ENCODE measurements around the gene SAFB. TPM values are rescaled to one million over a fixed set of nuclear protein-coding genes. Genes with fewer than 3 reads are reported as not detected.

SAFB gene
- total and polyA plus RNA-seq, 12 donors, result 42.8 to 72.5 (median 50.2) TPM

DNA sequence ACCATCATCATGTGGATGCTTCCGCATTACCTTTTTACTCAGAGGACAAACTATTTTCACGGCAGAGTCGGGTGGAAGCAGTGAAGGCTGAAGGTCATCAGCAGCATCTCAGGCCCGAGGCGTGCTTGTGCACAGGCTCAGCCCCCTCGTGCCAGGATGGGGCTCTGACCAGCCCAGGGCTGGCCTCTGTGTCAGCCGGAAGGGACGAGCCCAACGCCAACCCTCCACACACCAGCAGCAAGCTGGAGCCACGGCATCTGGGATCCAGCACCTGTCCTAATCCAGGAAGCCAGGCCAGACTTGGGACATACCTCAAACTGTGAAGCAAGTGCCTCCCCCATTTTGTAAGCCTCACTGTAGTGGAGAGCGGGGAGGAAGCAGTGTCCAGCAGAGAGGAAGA is 46.3 kb downstream of the SAFB start:
- WGBS, 2 donors, result 81 to 85% methylated on average over 11 of the region's 11 CpGs
- Histone ChIP-seq H3K36me3 (peaks cover 5 to 78% (median 58%) of the 10 kb centered on the region in 9 donors), H3K27ac (no peak overlapping the region), H3K4me3 (no peak overlapping the region), H3K4me1 (no peaks in the 10 kb centered on the region), H3K9me3 (no peaks in the 10 kb centered on the region), H3K27me3 (no peaks in the 10 kb centered on the region)
- TF ChIP-seq, protein P1, sequence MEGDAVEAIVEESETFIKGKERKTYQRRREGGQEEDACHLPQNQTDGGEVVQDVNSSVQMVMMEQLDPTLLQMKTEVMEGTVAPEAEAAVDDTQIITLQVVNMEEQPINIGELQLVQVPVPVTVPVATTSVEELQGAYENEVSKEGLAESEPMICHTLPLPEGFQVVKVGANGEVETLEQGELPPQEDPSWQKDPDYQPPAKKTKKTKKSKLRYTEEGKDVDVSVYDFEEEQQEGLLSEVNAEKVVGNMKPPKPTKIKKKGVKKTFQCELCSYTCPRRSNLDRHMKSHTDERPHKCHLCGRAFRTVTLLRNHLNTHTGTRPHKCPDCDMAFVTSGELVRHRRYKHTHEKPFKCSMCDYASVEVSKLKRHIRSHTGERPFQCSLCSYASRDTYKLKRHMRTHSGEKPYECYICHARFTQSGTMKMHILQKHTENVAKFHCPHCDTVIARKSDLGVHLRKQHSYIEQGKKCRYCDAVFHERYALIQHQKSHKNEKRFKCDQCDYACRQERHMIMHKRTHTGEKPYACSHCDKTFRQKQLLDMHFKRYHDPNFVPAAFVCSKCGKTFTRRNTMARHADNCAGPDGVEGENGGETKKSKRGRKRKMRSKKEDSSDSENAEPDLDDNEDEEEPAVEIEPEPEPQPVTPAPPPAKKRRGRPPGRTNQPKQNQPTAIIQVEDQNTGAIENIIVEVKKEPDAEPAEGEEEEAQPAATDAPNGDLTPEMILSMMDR (IDR thresholded peaks at IDR 0.05), result no peak
- ATAC-seq (peak in 2 of 8 donors; percentile 6 to 22), DNase-seq (no peak)
- intact Hi-C loops (cut with DNase I), result no loop called here

DNA sequence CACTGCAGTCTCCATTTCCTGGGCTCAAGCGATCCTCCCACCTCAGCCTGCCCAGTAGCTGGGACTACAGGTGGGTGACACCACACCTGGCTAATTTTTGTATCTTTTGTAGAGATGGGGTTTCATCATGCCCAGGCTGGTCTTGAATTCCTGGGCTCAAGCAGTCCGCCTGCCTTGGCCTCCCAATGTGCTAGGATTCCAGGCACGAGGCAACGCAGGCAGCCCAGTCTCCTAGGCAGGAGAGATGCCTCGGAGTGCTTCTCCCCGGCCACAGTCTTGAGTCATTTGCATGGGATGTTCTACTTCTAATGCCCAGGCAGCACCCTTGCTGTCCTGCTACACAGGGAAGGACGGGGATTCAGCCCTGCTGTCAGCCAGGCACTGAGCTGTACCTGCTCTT is 48.7 kb downstream of the SAFB start:
- Histone ChIP-seq H3K4me3 (no peak overlapping the region), H3K27me3 (no peaks in the 10 kb centered on the region), H3K4me1 (peaks cover 0 to 16% (median 6%) of the 10 kb centered on the region in 9 donors), H3K27ac (no peak overlapping the region), H3K36me3 (peaks cover 0 to 54% (median 34%) of the 10 kb centered on the region in 9 donors), H3K9me3 (no peaks in the 10 kb centered on the region)
- intact Hi-C loops (cut with DNase I), result no loop called here
- 95% methylated on average over 7 of the region's 7 CpGs for WGBS, 2 donors
- DNase-seq (no peak), ATAC-seq (no peak)
- TF ChIP-seq, protein P1 (IDR thresholded peaks at IDR 0.05), result no peak

DNA sequence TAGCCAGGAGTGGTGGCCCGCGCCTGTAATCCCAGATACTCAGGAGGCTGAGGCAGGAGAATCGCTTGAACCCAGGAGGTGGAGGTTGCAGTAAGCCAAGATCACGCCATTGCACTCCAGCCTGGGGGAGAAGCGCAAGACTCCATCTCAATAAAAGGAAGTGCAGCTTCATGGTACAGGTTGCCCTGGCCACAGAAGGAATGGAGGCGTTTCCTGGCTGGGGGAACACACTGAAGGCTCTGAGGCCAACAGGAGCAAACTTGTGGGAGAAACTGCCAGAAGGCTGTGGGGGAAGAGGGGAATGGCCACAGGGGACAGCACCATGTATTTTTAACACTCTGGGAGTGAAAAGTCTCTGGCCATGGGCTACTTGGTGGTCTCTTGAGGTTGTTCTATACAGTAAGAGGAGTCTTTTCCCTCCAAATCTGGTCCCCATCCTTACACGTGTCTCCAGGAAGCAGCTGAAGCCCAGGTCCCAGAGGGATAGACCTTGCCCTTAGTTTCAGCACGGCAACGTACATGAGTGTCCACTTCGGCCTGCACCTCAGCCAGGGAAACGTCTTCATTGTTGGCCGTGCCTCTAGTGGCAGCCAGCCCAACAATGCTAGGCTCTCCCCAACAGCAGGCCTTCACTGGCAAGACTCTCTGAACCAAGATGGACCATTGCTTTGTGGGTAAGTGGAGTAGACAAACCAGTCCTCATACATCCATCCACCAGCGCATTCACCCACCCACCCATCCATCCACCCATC is 50.0 kb downstream of the SAFB start:
- peaks cover 0 to 45% (median 22%) of the 10 kb centered on the region in 9 donors for H3K36me3 ChIP-seq
- H3K4me1 ChIP-seq, result peaks cover 0 to 16% (median 6%) of the 10 kb centered on the region in 9 donors
- intact Hi-C loops (cut with DNase I), result no loop called here
- no peak overlapping the region for H3K4me3 ChIP-seq
- H3K27me3 ChIP-seq, result no peaks in the 10 kb centered on the region
- H3K9me3 ChIP-seq, result no peaks in the 10 kb centered on the region
- H3K27ac ChIP-seq, result no peak overlapping the region
- WGBS, 2 donors, result 82 to 87% methylated on average over 13 of the region's 13 CpGs
- TF ChIP-seq, protein P1 (IDR thresholded peaks at IDR 0.05), result no peak
- DNase-seq, result no peak
- ATAC-seq, result no peak

DNA sequence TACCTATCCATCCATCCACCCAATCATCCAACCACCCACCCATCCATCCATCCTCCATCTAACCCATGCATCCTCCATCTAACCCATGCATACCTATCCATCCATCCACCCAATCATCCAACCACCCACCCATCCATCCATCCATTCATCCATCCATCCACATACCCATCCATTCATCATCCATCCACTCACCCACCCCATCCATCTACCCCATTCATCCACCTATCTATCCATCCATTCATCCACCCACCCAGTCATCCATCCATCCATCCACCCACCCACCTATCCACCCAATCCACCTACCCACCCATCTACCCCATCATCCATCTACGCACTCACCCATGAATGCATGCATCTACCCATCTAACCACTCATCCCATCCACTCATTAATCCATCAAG is 50.9 kb downstream of the SAFB start:
- no peaks in the 10 kb centered on the region for H3K9me3 ChIP-seq
- H3K27me3 ChIP-seq, result no peaks in the 10 kb centered on the region
- ATAC-seq (no peak), DNase-seq (no peak)
- intact Hi-C loops (cut with DNase I), result no loop called here
- peaks cover 0 to 42% (median 16%) of the 10 kb centered on the region in 9 donors for H3K36me3 ChIP-seq
- H3K4me3 ChIP-seq, result no peak overlapping the region
- TF ChIP-seq, protein P1 (IDR thresholded peaks at IDR 0.05), result no peak
- H3K4me1 ChIP-seq, result peaks cover 0 to 16% (median 6%) of the 10 kb centered on the region in 9 donors
- 96 to 100% methylated on average over 1 of the region's 1 CpG for WGBS, 2 donors
- no peak overlapping the region for H3K27ac ChIP-seq
